ENCODE measurements around the gene KRT76.

Gene KRT76

DNA sequence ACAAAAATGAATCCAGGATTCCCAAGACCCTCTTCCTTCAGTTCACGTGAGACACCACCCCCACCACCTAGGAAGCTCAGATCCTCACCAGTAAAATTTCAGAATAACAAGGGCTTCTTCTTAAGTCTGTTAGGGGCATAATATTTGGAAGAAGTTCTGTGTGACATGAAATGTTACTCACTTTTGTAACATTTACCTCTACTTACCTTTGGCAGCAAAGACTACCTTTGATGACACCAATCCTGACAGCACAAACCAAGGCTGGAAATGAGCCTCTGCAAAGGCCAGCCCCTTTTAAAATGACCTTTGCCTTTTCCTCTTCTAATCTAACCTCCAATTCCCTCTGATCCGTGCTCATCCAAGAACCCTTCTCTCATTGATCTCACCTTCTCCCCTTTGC lies 54.5 kb downstream of the KRT76 start:
- DNase-seq: no peak

DNA sequence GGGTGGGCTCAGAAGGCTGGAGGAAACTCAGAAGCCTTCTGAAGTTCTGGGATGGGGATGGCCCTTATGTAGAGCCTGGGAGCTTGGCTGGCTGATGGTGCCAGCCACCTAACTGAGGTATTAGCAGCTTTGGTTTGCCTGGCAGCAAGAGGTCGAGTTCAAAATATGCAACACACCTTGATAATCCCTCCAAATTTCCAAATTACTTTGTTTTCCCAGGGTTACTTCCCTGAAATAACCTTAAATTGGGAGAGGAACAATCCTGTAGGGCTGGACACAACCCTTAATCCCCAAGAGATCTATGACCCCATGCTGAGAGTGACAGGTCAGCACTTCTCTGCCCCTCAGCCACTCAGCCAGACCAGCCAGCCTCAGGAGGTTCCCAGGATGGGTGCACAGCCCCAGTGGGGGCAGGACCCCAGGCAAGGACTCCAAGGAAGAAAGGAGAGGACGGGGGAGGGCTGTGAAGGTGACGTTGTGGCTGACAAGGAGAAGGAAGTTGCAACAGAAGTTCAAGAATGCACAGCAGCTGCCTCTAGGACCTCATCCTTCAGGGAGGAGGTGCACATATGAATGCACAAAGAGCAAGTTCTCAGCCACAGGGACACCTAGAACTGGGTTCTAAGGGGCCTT lies 55.2 kb downstream of the KRT76 start:
- DNase-seq: no peak

DNA sequence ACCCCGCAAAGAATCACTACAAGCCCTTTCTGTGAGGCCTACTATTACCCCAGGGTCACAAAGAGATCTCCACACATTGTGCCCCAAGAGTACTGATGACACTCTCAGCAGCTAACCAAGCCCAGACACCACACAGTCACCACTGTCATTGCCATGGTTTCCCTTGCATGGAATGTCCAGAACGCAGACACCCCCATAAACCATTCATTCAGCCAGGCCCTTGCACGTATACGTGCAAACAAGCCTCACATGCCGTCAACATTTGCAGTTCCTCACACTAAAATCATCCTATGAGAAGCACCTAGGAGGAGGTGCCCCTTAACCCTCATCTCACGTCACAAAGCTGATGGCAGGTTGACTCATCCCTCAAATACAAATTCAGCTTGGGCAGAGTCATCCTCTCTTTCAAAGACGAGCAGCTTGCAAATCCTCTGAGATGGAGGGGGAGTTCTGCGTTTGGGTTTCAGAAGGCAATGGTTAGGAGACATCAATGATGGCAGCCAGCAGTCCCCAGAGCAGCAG lies 56.7 kb downstream of the KRT76 start:
- DNase-seq: no peak

Data from NCI-H1105 treated with DMSO at 0.1 percent for 48 hours (cell line).